ENCODE data around the gene TMEM156.
"Not testable (repeated sequence)": the region's sequence is repeated elsewhere in the genome, so short reads cannot be mapped to it uniquely, and the experiment has no call there.

TMEM156 gene

DNA sequence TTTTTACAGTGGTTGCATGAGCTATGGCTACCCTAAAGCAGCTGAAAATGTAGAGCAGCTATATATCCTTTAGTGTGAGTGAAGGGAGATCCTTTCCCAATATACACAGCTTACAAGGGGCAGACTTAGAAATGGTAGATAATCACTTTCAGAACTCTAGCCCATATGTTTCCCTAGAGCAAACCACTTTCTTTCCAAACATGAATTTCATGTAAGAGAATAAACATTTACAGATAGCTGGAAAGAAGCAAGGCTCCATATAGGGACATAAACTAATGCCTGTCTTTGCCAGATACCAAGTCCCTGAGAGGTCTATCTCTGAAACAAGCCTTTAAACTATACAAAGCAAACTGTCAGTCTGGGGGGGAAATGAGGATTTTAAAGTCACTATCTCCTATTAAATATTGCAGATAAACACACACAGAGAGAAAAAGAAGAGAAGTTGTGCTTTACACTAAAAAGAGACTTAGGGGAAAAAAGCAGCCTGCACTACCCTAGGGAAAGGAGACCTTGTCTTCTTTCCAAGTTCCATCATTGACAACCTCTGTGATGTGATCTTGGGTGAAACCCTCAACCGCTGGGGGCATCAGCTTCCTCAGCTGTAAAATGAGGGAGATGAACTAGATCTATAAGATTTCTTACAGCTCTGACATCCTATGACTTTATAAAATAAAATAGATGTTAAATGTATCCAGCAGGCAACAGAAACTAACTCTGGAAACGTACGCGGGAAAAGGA is 73.6 kb downstream of the TMEM156 start:
- no peak for DNase-seq (ENCODE audit: low read depth in 1 of 2, low spot score in 1 of 2)

DNA sequence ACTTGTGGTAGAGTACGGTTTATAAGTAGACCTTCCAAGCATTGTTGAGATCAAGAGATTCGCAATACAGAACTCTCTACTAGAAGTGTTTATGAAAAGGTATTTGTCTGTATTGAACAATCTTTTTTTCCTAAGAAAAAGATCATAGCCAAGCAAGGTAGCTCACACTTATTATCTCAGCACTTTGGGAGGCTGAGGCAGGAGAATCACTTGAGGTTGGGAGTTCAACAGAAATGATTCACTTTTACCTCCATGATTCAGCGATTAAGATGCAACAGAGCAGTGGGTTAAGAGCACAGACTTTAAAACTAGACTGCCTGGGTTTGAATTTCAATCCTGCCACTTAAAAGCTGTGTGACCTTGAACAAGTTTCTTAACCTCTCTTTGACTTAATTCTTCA is 74.3 kb downstream of the TMEM156 start:
- peak in 1 of 2 donors; percentile 14 for DNase-seq (ENCODE audit: low read depth in 1 of 2, low spot score in 1 of 2)

DNA sequence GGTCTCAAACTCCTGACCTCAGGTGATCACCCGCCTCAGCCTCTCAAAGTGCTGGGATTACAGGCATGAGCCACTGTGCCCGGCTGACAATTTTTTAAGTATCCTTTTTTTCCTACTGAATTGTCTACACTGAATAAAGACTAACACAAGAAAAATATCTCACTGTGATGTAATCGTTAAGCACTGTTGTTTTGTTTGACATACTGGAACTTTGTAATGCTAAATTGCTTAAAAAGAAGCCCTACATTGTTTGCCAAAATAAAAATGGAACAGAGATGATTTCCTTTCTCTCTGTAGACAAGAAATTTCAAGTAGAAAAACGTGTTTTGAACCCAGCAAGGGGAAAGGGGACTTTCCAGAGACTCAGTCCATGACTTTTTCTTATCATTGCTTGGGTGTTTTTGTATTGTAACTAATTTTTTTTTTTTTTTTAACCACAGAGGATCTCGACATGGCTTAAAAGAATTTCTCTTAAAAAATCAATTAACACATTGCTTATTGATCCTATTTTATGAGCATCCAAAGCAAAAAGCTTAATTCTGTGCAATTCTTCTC is 74.9 kb downstream of the TMEM156 start:
- no peak for DNase-seq (ENCODE audit: low read depth in 1 of 2, low spot score in 1 of 2)

DNA sequence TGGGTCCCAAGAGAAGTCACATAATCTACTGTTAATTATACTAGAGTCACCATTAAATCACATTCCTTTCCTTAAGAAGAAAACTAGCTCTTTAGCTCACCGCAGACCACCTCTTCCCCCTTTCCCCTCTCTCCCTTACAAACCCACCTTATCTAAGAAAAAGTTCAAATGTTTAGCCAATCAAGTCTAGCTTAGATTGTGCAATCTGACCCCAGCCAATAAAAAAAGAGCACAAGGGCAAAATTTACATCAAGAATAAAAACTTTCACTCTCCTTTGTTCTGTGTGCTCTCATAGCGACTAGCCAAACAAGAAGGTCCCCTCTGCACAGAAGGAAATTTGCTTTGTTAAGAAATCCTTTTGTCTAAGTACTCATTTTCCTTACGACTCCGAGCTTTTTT is 76.3 kb downstream of the TMEM156 start:
- DNase-seq (ENCODE audit: low read depth in 1 of 2, low spot score in 1 of 2): no peak

DNA sequence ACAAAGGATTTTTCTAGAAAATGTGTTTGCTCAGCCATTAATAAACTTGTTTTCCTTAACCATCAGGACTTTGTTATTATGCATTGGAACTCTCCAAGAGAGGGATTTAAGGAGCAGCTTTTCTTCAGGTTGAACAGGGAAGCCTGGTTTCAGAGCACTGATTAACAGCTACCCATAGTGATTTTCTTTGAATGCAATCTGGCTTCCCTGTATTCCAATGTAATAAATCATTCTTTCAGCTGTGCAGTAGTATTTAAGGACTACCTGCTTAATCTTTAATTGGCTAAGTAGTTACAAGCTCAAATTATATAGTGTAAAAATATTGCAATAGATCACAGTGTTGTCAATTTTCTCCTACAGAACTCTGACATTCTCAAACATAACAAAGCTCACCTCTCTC is 77.5 kb downstream of the TMEM156 start:
- DNase-seq (ENCODE audit: low read depth in 1 of 2, low spot score in 1 of 2): no peak

DNA sequence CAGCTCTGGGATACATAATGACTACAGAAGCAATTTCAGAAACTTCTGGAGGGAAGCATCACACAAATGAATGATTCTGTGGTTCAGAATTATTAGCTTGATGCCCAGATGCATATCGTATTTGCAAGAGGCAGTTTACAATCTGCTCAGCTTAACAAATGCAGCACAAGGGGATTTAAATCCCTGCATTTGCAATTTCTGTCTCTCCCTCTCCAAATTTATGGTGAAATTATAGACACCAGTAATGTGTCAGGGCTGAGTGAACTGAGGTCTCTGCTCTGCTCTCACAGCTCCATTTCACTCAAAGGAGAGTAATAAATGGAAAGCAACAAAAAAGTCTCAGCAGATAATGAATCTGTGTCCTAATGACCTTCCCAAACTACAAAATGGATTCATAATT is 80.2 kb downstream of the TMEM156 start:
- no peak for DNase-seq (ENCODE audit: low read depth in 1 of 2, low spot score in 1 of 2)

GRCh38 chr4:38951598-38951997 is 80.6 kb downstream of the TMEM156 start:
- no peak for DNase-seq (ENCODE audit: low read depth in 1 of 2, low spot score in 1 of 2)

DNA sequence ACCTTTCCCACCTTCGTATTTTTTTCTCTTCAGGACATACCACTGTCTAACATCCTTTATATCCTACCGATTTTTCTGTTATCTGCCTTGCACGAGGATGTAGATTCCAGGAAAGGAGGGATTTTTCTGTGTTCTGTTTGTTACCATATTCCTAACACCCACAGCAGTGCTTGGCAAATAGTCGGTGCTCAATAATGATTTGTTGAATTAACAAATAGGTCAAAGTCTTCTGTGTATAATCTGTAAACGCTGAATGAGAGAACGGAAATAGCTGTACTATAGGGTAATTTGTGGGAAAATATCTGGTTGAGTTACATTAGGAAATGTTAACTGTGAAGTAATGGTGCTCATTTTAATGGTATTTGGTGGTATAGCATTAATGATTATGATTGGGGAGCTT is 81.5 kb downstream of the TMEM156 start:
- no peak for DNase-seq (ENCODE audit: low read depth in 1 of 2, low spot score in 1 of 2)

GRCh38 chr4:38950159-38950558 is 82.0 kb downstream of the TMEM156 start:
- no peak for DNase-seq (ENCODE audit: low read depth in 1 of 2, low spot score in 1 of 2)

GRCh38 chr4:38949411-38950051 is 82.7 kb downstream of the TMEM156 start:
- DNase-seq (ENCODE audit: low read depth in 1 of 2, low spot score in 1 of 2): peak in 1 of 2 donors; percentile 5

- no peak for DNase-seq (ENCODE audit: low read depth in 1 of 2, low spot score in 1 of 2)
These were observed 83.7 kb downstream of the TMEM156 start for GRCh38 chr4:38948551-38948950.

- no peak for DNase-seq (ENCODE audit: low read depth in 1 of 2, low spot score in 1 of 2)
These were observed 85.3 kb downstream of the TMEM156 start for GRCh38 chr4:38946919-38947318.

GRCh38 chr4:38944440-38944839 is 87.8 kb downstream of the TMEM156 start:
- no peak for DNase-seq (ENCODE audit: low read depth in 1 of 2, low spot score in 1 of 2)

DNA sequence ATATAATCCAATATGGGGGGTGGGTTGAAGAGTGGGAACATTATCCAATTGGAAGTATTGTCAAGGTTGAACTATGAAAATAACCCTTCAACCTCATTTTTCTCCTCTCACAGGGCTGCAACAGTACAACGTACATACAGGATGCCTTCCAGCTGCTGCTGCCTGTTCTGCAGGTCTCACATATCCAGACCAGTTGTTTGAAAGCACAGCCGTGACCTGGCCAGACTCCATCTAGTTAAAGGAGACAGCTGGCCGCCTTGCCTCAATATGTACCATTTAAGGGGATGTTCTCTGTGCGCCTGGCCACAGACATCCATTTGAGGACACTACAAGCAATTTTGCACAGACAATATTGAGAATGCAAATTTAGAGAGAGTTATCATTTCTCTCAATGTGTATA is 88.9 kb downstream of the TMEM156 start:
- no peak for DNase-seq (ENCODE audit: low read depth in 1 of 2, low spot score in 1 of 2)

DNA sequence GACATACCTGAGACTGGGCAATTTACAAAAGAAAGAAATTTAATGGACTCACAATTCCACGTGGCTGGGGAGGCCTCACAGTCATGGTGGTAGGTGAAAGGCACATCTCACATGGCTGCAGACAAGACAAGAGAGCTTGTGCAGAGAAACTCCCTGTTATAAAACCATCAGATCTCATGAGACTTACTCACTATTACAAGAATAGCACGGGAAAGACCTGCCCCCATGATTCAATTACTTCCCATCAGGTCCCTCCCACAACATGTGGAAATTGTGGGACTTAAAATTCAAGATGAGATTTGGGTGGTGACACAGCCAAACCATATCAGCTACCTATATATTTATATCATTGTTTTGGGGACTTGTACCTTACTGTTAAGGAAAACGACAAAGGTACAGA is 90.3 kb downstream of the TMEM156 start:
- not testable (repeated sequence) for DNase-seq (ENCODE audit: low read depth in 1 of 2, low spot score in 1 of 2)

- DNase-seq (ENCODE audit: low read depth in 1 of 2, low spot score in 1 of 2): no peak
These were observed 91.7 kb downstream of the TMEM156 start for GRCh38 chr4:38940476-38940875.

DNA sequence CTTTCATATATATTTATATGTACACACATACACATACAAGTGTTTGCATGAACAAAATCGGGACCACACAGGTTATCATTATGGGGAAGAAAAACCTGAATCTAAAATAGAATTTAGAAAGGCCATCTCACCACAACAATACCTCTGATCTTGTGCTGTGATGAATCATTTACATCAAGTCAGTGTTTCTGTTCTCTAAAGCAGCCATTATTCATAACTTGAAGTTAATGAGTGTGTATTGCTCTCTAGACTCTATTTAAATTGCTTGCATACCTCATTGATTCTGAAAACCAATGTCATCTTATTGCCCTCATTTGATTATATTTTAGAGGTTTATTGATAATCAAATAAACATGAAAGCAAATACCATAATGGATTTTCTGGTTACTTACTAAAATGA is 93.0 kb downstream of the TMEM156 start:
- DNase-seq (ENCODE audit: low read depth in 1 of 2, low spot score in 1 of 2): no peak

GRCh38 chr4:38935391-38936073 is 96.7 kb downstream of the TMEM156 start:
- no peak for DNase-seq (ENCODE audit: low read depth in 1 of 2, low spot score in 1 of 2)

- DNase-seq (ENCODE audit: low read depth in 1 of 2, low spot score in 1 of 2): no peak
These were observed 101.1 kb downstream of the TMEM156 start for GRCh38 chr4:38931125-38931524.

DNA sequence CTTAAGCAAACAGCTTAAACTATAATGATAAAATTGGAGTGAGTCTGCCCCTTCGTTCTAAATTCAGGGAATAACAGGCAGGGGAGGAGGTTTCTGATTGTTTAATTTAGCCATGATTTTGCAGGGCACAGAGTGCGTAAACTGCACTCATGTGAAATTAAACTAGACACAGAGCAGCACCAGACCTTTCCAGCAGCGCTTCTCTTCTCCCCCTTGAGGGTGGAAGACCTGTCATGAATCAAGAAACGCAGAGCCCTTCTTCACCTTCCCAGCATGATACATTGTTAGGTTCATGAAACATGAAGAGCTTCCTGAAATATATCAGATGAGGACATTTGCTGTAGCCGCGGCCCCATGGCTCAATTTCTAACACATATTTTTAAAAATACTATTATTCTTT is 101.5 kb downstream of the TMEM156 start:
- DNase-seq (ENCODE audit: low read depth in 1 of 2, low spot score in 1 of 2): no peak

- DNase-seq (ENCODE audit: low read depth in 1 of 2, low spot score in 1 of 2): no peak
These were observed 102.0 kb downstream of the TMEM156 start for GRCh38 chr4:38930204-38930603.

DNA sequence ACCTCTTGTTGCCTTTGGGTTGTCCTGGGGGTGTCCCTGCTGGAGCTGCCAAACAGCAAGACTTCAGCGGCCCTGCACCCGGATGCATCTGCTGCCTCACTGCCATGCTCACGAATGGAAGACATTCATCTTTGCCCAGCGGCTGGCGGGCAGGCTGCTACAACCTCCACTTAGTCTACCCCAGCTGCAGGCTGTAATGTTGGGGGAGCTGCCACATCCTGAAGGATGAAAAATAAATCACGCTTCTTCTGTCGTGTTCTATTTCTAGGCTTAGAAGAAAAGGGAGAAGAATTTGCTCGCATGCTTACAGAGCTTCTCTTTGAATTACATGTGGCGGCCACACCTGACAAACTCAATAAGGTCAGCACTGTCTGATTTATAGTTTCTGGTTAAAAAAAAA is 103.2 kb downstream of the TMEM156 start:
- no peak for DNase-seq (ENCODE audit: low read depth in 1 of 2, low spot score in 1 of 2)

Data from activated CD4-positive, alpha-beta T cell treated with anti-CD3 and anti-CD28 coated beads, Interleukin-2, amount 50 U/mL, for 24 hours (primary cell).